GM19438 (cell line): ENCODE data around the gene KCNA5.

Experiments
- ATAC-seq: cut with Tn5 transposase; IDR thresholded peaks from one replicate; pipeline ENCODE4 v1.9.1; 2021; ENCODE audit warnings: low read depth; ENCODE audit not compliant: unreplicated experiment

The KCNA5 gene

GRCh38 chr12:5043589-5044419 is at the start of gene KCNA5:
Gene KCNA5, plus strand, starts transcription at chr12:5043879. Its CDS starts 269 bp downstream, at chr12:5044148.
- no peak for ATAC-seq

- ATAC-seq = no peak
Measured at GRCh38 chr12:4994622-4995021, 49.1 kb upstream of the KCNA5 start.

GRCh38 chr12:4996714-4997113 is 47.0 kb upstream of the KCNA5 start:
- no peak for ATAC-seq

GRCh38 chr12:4997939-4998338 is 45.7 kb upstream of the KCNA5 start:
- no peak for ATAC-seq

GRCh38 chr12:5000204-5000603 is 43.5 kb upstream of the KCNA5 start:
- ATAC-seq = no peak

GRCh38 chr12:5000658-5001385 is 42.9 kb upstream of the KCNA5 start:
- no peak for ATAC-seq

GRCh38 chr12:5003025-5003666 is 40.5 kb upstream of the KCNA5 start:
- peak; percentile 64 for ATAC-seq

GRCh38 chr12:5008661-5009060 is 35.0 kb upstream of the KCNA5 start:
- no peak for ATAC-seq

- no peak for ATAC-seq
Measured at GRCh38 chr12:5010151-5010550, 33.5 kb upstream of the KCNA5 start.

- ATAC-seq = no peak
Measured at GRCh38 chr12:5012337-5012736, 31.3 kb upstream of the KCNA5 start.

GRCh38 chr12:5013266-5013730 is 30.4 kb upstream of the KCNA5 start:
- ATAC-seq = no peak

- no peak for ATAC-seq
Measured at GRCh38 chr12:5014269-5014668, 29.4 kb upstream of the KCNA5 start.

GRCh38 chr12:5015711-5016492 is 27.8 kb upstream of the KCNA5 start:
- ATAC-seq = no peak

GRCh38 chr12:5016526-5016925 is 27.2 kb upstream of the KCNA5 start:
- no peak for ATAC-seq

GRCh38 chr12:5017638-5018348 is 25.9 kb upstream of the KCNA5 start:
- ATAC-seq = no peak

- no peak for ATAC-seq
Measured at GRCh38 chr12:5018677-5019076, 25.0 kb upstream of the KCNA5 start.

- ATAC-seq = no peak
Measured at GRCh38 chr12:5022025-5022424, 21.7 kb upstream of the KCNA5 start.

GRCh38 chr12:5022465-5023061 is 21.1 kb upstream of the KCNA5 start:
- no peak for ATAC-seq

- ATAC-seq = no peak
Measured at GRCh38 chr12:5023842-5024241, 19.8 kb upstream of the KCNA5 start.
